ENCODE measurements around the gene NUDT19. TPM values are rescaled to one million over a fixed set of nuclear protein-coding genes. Genes with fewer than 3 reads are reported as not detected.

NUDT19 gene
- 18.2 and 20.9 TPM in 2 replicates for total RNA-seq

GRCh38 chr19:32691291-32691951, at the start of gene NUDT19:
NUDT19 (plus strand) TSS chr19:32691821; CDS start chr19:32691961, 140 bp downstream.

DNA sequence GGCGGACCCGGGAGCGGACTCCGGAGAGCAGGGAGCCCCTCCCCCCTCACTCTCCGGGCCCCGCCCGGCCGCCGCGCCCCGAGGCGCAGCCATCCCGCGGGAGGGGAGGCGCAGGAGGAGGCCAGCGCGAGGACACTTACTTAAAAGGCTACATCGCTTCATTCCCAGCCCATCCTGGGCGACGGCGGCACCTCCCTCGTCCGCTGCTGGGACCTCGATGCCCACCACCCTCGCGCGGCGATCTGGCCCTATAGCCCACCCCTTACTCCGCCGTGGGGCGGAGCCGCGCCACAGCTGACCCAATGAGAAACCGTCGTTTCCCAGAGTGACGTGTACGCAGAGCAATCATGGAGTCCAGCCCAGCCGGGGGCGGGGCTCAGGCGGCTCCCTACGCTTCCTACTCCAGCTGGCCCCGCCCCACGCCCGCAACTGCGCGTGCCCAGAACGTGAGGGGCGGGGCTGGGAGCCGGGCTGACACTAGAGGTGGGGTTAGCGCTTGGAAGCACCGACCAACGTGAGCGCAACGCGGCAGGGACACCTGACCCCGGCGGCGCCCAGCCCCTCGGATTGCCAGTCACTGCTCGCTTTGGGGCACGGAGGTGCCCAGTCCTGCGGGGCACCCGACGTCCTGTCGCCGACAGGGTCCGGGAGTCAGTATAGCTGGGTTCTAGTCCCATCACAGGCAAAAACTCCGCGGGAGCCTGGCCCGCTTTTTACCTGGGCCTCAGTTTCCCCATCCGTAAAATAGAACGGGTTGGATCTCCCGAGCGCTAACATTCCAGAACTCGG, 16.5 kb upstream of the NUDT19 start, which contains the start of gene ANKRD27:
ANKRD27 (minus strand) TSS at position 250 of the 789 bp plus-strand sequence. CDS start 16,165 bp downstream, outside the sequence.

GRCh38 chr19:32675720-32676185, 15.9 kb upstream of the NUDT19 start, which contains the start of gene RGS9BP:
RGS9BP (plus strand) TSS chr19:32675848; CDS start chr19:32676264, 416 bp downstream.

DNA sequence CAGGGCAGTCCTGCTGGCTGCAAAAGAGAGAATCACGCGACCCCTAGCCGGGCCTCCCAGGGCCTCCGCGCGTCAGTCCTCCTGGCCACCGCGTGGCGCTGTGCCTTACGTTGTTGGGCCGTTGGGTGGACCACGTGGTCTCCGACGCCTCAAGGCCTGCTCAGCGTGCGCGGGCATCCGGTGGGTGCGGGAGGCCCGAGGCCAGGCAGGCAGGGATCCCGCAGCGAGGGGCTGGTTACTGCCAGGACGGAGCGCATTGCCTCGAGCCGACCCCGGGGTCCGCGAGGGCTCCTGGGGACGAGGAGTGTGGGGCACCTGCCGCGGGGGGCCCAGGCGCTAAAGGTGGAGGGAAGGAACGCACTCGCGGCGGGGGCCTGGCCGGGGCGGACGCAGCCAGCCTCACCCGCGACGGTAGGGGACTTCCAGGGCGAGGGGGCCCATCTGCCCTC, 28.0 kb downstream of the NUDT19 start, which contains the start of gene TDRD12:
TDRD12 (plus strand) TSS at position 157 of the 449 bp plus-strand sequence. CDS start 306 bp downstream, outside the sequence.

Small RNA genes within 50 kb of the gene (small RNA-seq; reads per million reads assigned to genes)
- not detected for gene RN7SL789P

Other genes starting within 250 kb of the NUDT19 start
- 61.7 and 93.6 TPM in 2 replicates for gene PDCD5, start 110.6 kb upstream of the NUDT19 start, total RNA-seq
- gene ANKRD27, start 16.6 kb upstream of the NUDT19 start, total RNA-seq: 42.8 and 43.8 TPM in 2 replicates
- gene RGS9BP, start 16.0 kb upstream of the NUDT19 start, total RNA-seq: 0.33 and 0.38 TPM in 2 replicates
- under 0.01 and 0.19 TPM in 2 replicates for gene TDRD12, start 27.9 kb downstream of the NUDT19 start, total RNA-seq
- gene SLC7A9, start 177.9 kb downstream of the NUDT19 start, total RNA-seq: 0.33 TPM in 1 of 2 replicates, not detected in the other